ENCODE measurements around the gene IL22RA1. TPM values are rescaled to one million over a fixed set of nuclear protein-coding genes. Genes with fewer than 3 reads are reported as not detected.

The IL22RA1 gene, protein sequence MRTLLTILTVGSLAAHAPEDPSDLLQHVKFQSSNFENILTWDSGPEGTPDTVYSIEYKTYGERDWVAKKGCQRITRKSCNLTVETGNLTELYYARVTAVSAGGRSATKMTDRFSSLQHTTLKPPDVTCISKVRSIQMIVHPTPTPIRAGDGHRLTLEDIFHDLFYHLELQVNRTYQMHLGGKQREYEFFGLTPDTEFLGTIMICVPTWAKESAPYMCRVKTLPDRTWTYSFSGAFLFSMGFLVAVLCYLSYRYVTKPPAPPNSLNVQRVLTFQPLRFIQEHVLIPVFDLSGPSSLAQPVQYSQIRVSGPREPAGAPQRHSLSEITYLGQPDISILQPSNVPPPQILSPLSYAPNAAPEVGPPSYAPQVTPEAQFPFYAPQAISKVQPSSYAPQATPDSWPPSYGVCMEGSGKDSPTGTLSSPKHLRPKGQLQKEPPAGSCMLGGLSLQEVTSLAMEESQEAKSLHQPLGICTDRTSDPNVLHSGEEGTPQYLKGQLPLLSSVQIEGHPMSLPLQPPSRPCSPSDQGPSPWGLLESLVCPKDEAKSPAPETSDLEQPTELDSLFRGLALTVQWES
- polyA plus RNA-seq (not detected in 2 replicates), polyA minus RNA-seq (not detected in 2 replicates)

DNA sequence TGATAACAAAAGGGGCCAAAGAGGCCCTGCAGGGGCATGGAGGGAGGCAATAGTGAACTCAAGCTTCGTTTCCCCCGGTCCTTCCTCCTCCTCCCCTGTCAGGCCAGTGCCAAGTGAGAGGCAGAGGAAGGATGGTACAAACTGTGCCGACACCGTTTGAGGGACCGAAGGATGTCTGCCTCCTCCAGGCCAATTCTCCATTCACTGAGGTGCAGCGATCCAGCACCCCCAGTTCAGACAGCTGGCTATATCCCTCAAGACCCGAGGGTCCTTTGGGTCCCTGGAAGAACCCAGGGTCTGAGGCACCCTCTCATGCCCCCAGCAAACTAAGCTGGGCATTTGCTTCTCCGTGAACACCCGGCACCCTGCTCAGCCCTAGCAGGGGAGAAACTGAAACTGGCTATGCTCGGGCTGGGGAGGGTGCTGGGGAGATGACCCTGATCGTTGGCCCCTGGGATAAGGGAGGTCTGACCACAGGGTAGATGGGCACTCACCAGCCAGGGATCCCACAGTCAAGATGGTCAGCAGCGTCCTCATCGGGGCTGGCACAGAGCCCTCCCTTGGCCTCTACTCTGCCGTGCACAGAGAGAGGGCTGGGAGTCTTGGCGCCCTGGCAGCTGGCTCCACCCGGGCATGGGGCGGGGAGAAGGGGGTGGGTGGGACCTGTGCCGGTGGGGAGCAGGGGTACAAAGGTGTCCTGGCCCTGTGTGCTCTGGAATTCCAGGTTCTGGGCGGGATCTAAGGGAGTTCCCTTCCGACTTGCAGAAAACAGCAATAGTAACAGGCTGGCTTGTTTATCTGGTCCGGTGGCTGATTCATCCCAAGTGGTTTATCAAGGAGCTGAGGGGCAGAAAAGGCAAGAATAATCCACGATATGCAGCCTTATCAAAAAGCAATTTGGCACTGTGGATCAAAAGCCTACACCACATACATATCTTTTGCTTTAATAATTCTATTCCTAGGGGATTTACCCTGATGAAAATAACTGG, at the start of gene IL22RA1:
Gene IL22RA1 (minus strand): TSS at position 595 of the 989 bp plus-strand sequence. CDS start 58 bp downstream, at position 537.
- Histone ChIP-seq H3K27ac (ENCODE audit: low read length) (no peak within 1 kb of the TSS), H2AFZ (ENCODE audit: low read depth, low read length) (no peak within 1 kb of the TSS), H3K9ac (ENCODE audit: low read length) (no peak within 1 kb of the TSS), H3K27me3 (ENCODE audit: insufficient read depth, low read depth, low read length) (no peaks in the 10 kb centered on the region), H4K20me1 (ENCODE audit: insufficient read depth) (no peaks in the 10 kb centered on the region), H3K9me2 (ENCODE audit: insufficient read depth, low read length) (no peaks in the 10 kb centered on the region), H3K4me2 (ENCODE audit: low read length) (no peak within 1 kb of the TSS), H3K4me3 (ENCODE audit: low read length) (no peak within 1 kb of the TSS), H3K9me3 (ENCODE audit: low read length) (no peaks in the 10 kb centered on the region), H3K36me3 (ENCODE audit: insufficient read depth, low read length) (no peaks in the 10 kb centered on the region), H3K79me2 (replicated peaks; ENCODE audit: insufficient read depth, low read length) (no peaks in the 10 kb centered on the region), H3F3A (ENCODE audit: insufficient read depth, low read length, poor library complexity, severe bottlenecking) (no peaks in the 10 kb centered on the region)
- TF ChIP-seq RAD21 (conservative IDR thresholded peaks at IDR 0.05), result no peak
- TF ChIP-seq SMC3 (conservative IDR thresholded peaks at IDR 0.05; ENCODE audit: poor library complexity), result no peak
- TF ChIP-seq, protein P1, sequence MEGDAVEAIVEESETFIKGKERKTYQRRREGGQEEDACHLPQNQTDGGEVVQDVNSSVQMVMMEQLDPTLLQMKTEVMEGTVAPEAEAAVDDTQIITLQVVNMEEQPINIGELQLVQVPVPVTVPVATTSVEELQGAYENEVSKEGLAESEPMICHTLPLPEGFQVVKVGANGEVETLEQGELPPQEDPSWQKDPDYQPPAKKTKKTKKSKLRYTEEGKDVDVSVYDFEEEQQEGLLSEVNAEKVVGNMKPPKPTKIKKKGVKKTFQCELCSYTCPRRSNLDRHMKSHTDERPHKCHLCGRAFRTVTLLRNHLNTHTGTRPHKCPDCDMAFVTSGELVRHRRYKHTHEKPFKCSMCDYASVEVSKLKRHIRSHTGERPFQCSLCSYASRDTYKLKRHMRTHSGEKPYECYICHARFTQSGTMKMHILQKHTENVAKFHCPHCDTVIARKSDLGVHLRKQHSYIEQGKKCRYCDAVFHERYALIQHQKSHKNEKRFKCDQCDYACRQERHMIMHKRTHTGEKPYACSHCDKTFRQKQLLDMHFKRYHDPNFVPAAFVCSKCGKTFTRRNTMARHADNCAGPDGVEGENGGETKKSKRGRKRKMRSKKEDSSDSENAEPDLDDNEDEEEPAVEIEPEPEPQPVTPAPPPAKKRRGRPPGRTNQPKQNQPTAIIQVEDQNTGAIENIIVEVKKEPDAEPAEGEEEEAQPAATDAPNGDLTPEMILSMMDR (IDR thresholded peaks at IDR 0.05; ENCODE audit: poor library complexity, severe bottlenecking), result no peak
- TF ChIP-seq EZH2 (IDR thresholded peaks at IDR 0.05; ENCODE audit: borderline replicate concordance, insufficient read depth, low read length, poor library complexity, severe bottlenecking), result no peak
- no peak for TF ChIP-seq EP300 (conservative IDR thresholded peaks at IDR 0.05; ENCODE audit: poor library complexity, severe bottlenecking)
- TF ChIP-seq TAF1 (IDR thresholded peaks at IDR 0.05; ENCODE audit: low read depth), result no peak
- no peak for TF ChIP-seq MXI1 (conservative IDR thresholded peaks at IDR 0.05; ENCODE audit: poor library complexity, severe bottlenecking)
- TF ChIP-seq, protein P2, sequence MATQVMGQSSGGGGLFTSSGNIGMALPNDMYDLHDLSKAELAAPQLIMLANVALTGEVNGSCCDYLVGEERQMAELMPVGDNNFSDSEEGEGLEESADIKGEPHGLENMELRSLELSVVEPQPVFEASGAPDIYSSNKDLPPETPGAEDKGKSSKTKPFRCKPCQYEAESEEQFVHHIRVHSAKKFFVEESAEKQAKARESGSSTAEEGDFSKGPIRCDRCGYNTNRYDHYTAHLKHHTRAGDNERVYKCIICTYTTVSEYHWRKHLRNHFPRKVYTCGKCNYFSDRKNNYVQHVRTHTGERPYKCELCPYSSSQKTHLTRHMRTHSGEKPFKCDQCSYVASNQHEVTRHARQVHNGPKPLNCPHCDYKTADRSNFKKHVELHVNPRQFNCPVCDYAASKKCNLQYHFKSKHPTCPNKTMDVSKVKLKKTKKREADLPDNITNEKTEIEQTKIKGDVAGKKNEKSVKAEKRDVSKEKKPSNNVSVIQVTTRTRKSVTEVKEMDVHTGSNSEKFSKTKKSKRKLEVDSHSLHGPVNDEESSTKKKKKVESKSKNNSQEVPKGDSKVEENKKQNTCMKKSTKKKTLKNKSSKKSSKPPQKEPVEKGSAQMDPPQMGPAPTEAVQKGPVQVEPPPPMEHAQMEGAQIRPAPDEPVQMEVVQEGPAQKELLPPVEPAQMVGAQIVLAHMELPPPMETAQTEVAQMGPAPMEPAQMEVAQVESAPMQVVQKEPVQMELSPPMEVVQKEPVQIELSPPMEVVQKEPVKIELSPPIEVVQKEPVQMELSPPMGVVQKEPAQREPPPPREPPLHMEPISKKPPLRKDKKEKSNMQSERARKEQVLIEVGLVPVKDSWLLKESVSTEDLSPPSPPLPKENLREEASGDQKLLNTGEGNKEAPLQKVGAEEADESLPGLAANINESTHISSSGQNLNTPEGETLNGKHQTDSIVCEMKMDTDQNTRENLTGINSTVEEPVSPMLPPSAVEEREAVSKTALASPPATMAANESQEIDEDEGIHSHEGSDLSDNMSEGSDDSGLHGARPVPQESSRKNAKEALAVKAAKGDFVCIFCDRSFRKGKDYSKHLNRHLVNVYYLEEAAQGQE (IDR thresholded peaks at IDR 0.05; ENCODE audit: borderline replicate concordance), result no peak
- TF ChIP-seq POLR2AphosphoS5 (IDR thresholded peaks at IDR 0.05), result no peak

DNA sequence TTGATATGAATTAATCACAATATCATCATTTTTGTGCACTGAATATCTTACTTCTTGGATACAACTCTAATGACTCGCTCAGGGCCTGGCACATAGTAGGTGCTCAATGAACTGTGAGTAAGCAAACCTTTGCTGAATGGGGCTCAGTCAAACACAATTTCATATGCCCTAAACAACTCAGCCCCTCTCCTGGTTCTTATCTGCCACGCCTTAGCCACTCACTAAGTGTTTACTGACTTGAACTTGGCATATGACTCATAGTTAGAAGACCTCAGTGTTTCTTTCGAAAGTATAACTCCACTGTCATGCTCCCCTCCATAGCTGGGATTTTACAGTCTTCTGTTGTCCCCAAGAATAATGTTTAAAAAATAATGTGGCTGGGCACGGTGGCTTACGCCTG, 48.9 kb upstream of the IL22RA1 start:
- no peaks in the 10 kb centered on the region for H3F3A ChIP-seq (ENCODE audit: insufficient read depth, low read length, poor library complexity, severe bottlenecking)
- H2AFZ ChIP-seq (ENCODE audit: low read depth, low read length), result no peak overlapping the region
- H3K27me3 ChIP-seq (ENCODE audit: insufficient read depth, low read depth, low read length), result peaks cover 18% of the 10 kb centered on the region

More for the DNA sequence above, 48.9 kb upstream of the IL22RA1 start:
- no peaks in the 10 kb centered on the region for H3K79me2 ChIP-seq (replicated peaks; ENCODE audit: insufficient read depth, low read length)
- no peak overlapping the region for H3K4me2 ChIP-seq (ENCODE audit: low read length)
- H3K9me3 ChIP-seq (ENCODE audit: low read length), result no peaks in the 10 kb centered on the region
- H3K9me2 ChIP-seq (ENCODE audit: insufficient read depth, low read length), result no peaks in the 10 kb centered on the region
- H3K9ac ChIP-seq (ENCODE audit: low read length), result no peak overlapping the region
- TF ChIP-seq EZH2 (IDR thresholded peaks at IDR 0.05; ENCODE audit: borderline replicate concordance, insufficient read depth, low read length, poor library complexity, severe bottlenecking) (no peak), TAF1 (IDR thresholded peaks at IDR 0.05; ENCODE audit: low read depth) (no peak), SMC3 (conservative IDR thresholded peaks at IDR 0.05; ENCODE audit: poor library complexity) (no peak), MXI1 (conservative IDR thresholded peaks at IDR 0.05; ENCODE audit: poor library complexity, severe bottlenecking) (no peak), POLR2AphosphoS5 (IDR thresholded peaks at IDR 0.05) (no peak), RAD21 (conservative IDR thresholded peaks at IDR 0.05) (no peak), EP300 (conservative IDR thresholded peaks at IDR 0.05; ENCODE audit: poor library complexity, severe bottlenecking) (no peak)
- TF ChIP-seq, protein P1 (IDR thresholded peaks at IDR 0.05; ENCODE audit: poor library complexity, severe bottlenecking), result no peak
- TF ChIP-seq, protein P2 (IDR thresholded peaks at IDR 0.05; ENCODE audit: borderline replicate concordance), result no peak
- H3K36me3 ChIP-seq (ENCODE audit: insufficient read depth, low read length), result no peaks in the 10 kb centered on the region
- no peaks in the 10 kb centered on the region for H4K20me1 ChIP-seq (ENCODE audit: insufficient read depth)
- H3K4me3 ChIP-seq (ENCODE audit: low read length), result no peak overlapping the region
- H3K27ac ChIP-seq (ENCODE audit: low read length), result no peak overlapping the region
